OCI-M1 (cell line): Measurements from ENCODE around the gene CCND1.
"Not testable (repeated sequence)": the region's sequence is repeated elsewhere in the genome, so short reads cannot be mapped to it uniquely, and the experiment has no call there.

Experiments used
- DNase-seq: peaks from one replicate; lab custom pipeline; 2025; lab: John Stamatoyannopoulos, UW

The CCND1 gene

GRCh38 chr11:69689484-69690319 is 48.7 kb downstream of the CCND1 start:
- peak; percentile 87 for DNase-seq

GRCh38 chr11:69691463-69691862 is 50.5 kb downstream of the CCND1 start:
- DNase-seq, result peak; percentile 97

- DNase-seq, result peak; percentile 68
These were observed 51.5 kb downstream of the CCND1 start for GRCh38 chr11:69692422-69692821.

- DNase-seq, result no peak
These were observed 53.8 kb downstream of the CCND1 start for GRCh38 chr11:69694781-69695180.

GRCh38 chr11:69695581-69695980 is 54.6 kb downstream of the CCND1 start:
- DNase-seq, result no peak

- not testable (repeated sequence) for DNase-seq
These were observed 55.0 kb downstream of the CCND1 start for GRCh38 chr11:69695995-69696394.

GRCh38 chr11:69696749-69697468 is 56.0 kb downstream of the CCND1 start:
- no peak for DNase-seq

- DNase-seq, result no peak
These were observed 56.5 kb downstream of the CCND1 start for GRCh38 chr11:69697469-69697843.

- no peak for DNase-seq
These were observed 56.9 kb downstream of the CCND1 start for GRCh38 chr11:69697861-69698260.

- DNase-seq, result no peak
These were observed 57.4 kb downstream of the CCND1 start for GRCh38 chr11:69698362-69698761.

- no peak for DNase-seq
These were observed 58.3 kb downstream of the CCND1 start for GRCh38 chr11:69699213-69699612.

GRCh38 chr11:69700278-69701140 is 59.6 kb downstream of the CCND1 start:
- DNase-seq, result peak; percentile 99

- no peak for DNase-seq
These were observed 61.3 kb downstream of the CCND1 start for GRCh38 chr11:69702239-69702691.

GRCh38 chr11:69702769-69703452 is 62.0 kb downstream of the CCND1 start:
- no peak for DNase-seq

- DNase-seq, result no peak
These were observed 62.5 kb downstream of the CCND1 start for GRCh38 chr11:69703453-69703767.
